ENCODE measurements around the gene PRKCB.
A peak's percentile ranks its signal among the peaks of the same experiment; 100 is the strongest.
"Not testable (repeated sequence)": the region's sequence is repeated elsewhere in the genome, so short reads cannot be mapped to it uniquely, and the experiment has no call there.

PRKCB gene

DNA sequence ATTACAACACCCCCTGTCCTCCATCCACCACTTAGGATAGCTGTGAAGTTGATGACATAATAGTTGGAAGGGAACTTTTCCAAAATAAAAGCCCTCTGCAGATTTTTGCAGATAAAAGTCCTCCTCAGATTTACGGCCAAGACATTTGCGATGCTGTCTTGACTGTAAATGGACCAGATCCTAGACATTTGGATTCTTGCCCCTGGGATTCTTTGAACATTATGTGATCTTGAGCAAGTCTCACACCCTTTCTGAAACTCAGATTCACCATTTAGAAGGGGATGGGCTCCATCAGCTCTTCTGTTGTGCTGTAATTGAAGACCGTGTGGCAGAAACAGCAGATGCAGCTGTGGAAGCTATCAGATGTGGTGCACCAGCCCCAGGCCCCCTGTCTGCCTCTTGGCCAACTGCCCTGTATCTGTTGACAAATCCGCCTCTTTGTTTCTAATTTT is 266.5 kb downstream of the PRKCB start:
- peak; percentile 12 for DNase-seq (ENCODE audit: low read depth)
- TF ChIP-seq, protein P1, sequence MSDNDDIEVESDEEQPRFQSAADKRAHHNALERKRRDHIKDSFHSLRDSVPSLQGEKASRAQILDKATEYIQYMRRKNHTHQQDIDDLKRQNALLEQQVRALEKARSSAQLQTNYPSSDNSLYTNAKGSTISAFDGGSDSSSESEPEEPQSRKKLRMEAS (IDR thresholded peaks at IDR 0.05; ENCODE audit: low read depth, low read length) = no peak
- TF ChIP-seq POLR2A (IDR thresholded peaks at IDR 0.05; ENCODE audit: extremely low read depth, insufficient read length) = no peak
- no peak for TF ChIP-seq MYC (IDR thresholded peaks at IDR 0.05; ENCODE audit: low read depth, low read length)
- TF ChIP-seq, protein P2, sequence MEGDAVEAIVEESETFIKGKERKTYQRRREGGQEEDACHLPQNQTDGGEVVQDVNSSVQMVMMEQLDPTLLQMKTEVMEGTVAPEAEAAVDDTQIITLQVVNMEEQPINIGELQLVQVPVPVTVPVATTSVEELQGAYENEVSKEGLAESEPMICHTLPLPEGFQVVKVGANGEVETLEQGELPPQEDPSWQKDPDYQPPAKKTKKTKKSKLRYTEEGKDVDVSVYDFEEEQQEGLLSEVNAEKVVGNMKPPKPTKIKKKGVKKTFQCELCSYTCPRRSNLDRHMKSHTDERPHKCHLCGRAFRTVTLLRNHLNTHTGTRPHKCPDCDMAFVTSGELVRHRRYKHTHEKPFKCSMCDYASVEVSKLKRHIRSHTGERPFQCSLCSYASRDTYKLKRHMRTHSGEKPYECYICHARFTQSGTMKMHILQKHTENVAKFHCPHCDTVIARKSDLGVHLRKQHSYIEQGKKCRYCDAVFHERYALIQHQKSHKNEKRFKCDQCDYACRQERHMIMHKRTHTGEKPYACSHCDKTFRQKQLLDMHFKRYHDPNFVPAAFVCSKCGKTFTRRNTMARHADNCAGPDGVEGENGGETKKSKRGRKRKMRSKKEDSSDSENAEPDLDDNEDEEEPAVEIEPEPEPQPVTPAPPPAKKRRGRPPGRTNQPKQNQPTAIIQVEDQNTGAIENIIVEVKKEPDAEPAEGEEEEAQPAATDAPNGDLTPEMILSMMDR (IDR thresholded peaks at IDR 0.05; ENCODE audit: low read depth, low read length) = no peak
- no peak overlapping the region for H3K4me3 ChIP-seq (ENCODE audit: low read depth, low read length)

DNA sequence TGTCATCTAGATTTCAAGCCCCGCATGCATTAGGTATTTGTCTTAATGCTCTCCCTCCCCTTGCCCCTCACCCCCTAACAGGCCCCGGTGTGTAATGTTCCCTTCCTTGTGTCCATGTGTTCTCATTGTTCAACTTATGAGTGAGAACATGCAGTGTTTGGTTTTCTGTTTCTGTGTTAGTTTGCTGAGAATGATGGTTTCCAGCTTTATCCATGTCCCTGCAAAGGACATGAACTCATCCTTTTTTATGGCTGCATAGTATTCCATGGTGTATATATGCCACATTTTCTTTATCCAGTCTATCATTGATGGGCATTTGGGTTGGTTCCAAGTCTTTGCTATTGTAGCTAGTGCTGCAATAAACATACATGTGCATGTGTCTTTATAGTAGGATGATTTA is 269.7 kb downstream of the PRKCB start:
- not testable (repeated sequence) for DNase-seq (ENCODE audit: low read depth); H3K4me3 ChIP-seq (ENCODE audit: low read depth, low read length)

DNA sequence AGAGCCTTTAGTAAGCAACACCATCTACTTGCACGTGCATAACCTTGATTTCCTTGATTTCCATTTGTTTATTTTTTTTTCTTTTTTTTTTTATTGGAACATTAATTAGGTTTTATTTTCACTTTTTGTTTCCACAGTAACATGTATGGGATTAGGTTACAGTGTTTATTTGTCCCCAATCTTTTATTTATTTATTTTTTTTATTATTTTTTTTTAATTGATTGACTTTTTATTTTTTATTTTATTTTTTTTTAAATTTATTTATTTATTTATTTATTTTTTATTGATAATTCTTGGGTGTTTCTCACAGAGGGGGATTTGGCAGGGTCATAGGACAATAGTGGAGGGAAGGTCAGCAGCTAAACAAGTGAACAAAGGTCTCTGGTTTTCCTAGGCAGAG is 272.3 kb downstream of the PRKCB start:
- H3K4me3 ChIP-seq (ENCODE audit: low read depth, low read length); DNase-seq (ENCODE audit: low read depth): not testable (repeated sequence)

DNA sequence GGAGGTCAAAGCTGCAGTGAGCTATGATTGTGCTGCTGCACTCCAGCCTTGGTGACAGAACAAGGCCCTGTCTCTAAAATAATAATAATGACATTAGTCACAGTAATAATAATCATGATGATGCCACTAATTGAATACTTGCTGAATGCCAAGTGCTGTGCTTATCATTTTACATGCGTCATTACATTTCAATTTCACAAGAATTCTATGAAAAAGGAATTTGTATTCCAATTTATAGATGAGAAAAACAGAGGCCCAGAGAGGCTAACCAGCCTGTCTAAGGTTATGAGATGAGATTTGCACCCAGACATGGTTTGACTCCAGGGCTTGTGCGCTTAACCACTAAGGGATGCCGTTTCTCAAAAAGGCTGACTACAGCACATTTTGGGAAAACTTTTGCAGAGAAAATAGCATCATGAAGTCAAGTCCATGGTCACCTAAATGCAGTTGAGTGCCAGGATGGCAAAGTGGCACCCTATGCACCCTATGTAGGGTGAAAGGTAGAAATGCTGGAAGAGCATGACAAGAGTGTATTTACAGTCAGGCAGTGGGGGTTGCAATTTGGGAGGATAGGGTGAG is 276.0 kb downstream of the PRKCB start:
- DNase-seq (ENCODE audit: low read depth) = no peak
- no peak for TF ChIP-seq POLR2A (IDR thresholded peaks at IDR 0.05; ENCODE audit: extremely low read depth, insufficient read length)
- TF ChIP-seq MYC (IDR thresholded peaks at IDR 0.05; ENCODE audit: low read depth, low read length) = no peak
- TF ChIP-seq, protein P2 (IDR thresholded peaks at IDR 0.05; ENCODE audit: low read depth, low read length) = no peak
- TF ChIP-seq, protein P1 (IDR thresholded peaks at IDR 0.05; ENCODE audit: low read depth, low read length) = no peak
- H3K4me3 ChIP-seq (ENCODE audit: low read depth, low read length) = no peak overlapping the region

DNA sequence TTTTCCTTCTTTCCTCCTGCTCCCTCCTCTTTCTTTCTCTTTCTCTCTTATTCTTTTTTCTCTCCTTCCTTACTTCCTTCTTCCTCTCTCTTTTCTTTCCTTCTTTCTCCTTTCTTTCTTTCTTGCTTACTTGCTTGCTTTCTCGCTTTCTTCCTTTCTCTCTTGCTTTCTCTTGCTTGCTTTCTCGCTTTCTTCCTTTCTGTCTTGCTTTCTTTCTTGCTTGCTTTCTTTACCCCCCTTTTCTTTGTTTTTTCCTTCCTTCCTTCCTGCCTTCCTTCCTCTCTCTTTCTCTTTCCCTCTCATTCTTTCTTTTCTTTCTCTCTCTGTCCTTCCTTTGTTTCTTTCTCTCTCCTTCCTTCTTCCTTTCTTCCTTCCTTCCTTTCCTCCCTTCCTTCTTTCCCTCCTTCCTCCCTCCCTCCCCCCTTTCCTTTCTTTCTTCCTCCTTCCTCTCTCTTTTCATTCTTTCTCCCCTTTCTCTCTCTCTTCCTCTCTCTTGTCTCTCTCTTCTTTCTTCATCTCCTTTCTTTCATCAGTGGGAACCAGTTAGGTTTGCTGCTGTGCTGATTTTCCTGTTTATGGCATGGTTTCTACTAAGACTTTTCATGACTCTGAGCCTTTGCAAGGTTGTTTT is 277.4 kb downstream of the PRKCB start:
- no peak overlapping the region for H3K4me3 ChIP-seq (ENCODE audit: low read depth, low read length)
- no peak for DNase-seq (ENCODE audit: low read depth)
- TF ChIP-seq, protein P1 (IDR thresholded peaks at IDR 0.05; ENCODE audit: low read depth, low read length) = no peak
- TF ChIP-seq POLR2A (IDR thresholded peaks at IDR 0.05; ENCODE audit: extremely low read depth, insufficient read length) = no peak
- no peak for TF ChIP-seq MYC (IDR thresholded peaks at IDR 0.05; ENCODE audit: low read depth, low read length)
- TF ChIP-seq, protein P2 (IDR thresholded peaks at IDR 0.05; ENCODE audit: low read depth, low read length) = no peak

DNA sequence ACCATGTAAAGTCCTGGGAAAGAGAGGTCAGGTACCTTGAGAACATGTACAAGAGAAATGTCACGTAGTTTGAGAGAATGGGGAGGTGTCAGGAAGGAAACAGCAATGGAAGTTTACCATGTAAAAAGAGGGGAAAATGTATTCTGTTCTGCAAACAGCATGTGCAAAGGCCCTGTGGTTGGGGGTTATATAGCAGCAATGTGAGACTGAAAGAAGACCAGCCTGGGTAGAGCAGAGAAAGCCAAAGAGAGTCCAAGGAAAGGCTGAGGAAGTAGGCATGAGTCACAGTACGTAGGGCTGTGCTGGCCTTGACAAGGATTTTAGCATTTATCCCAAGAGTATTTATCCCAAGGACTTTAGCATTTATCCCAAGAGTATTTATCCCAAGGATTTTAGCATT is 279.1 kb downstream of the PRKCB start:
- TF ChIP-seq, protein P1 (IDR thresholded peaks at IDR 0.05; ENCODE audit: low read depth, low read length) = no peak
- TF ChIP-seq MYC (IDR thresholded peaks at IDR 0.05; ENCODE audit: low read depth, low read length) = no peak
- TF ChIP-seq, protein P2 (IDR thresholded peaks at IDR 0.05; ENCODE audit: low read depth, low read length) = no peak
- TF ChIP-seq POLR2A (IDR thresholded peaks at IDR 0.05; ENCODE audit: extremely low read depth, insufficient read length) = no peak
- H3K4me3 ChIP-seq (ENCODE audit: low read depth, low read length) = no peak overlapping the region
- no peak for DNase-seq (ENCODE audit: low read depth)

Data from NB4 (cell line).